Effector memory CD4-positive, alpha-beta T cell (primary cell): ENCODE measurements around the gene HOXC10.

Experiments
- DNase-seq, 3 donors: peaks; one replicate each; pipeline ENCODE4 v3.0.0-alpha.2; 2020
- H3K27ac ChIP-seq: 2 replicates; pipeline ENCODE4 v1.7.0; 2013; ENCODE audit warnings: mild to moderate bottlenecking, low read length, moderate library complexity; ENCODE audit not compliant: insufficient read depth, poor library complexity, severe bottlenecking
- H3K27me3 ChIP-seq: replicated peaks from 2 replicates; pipeline ENCODE4 v1.7.0; 2013; ENCODE audit warnings: mild to moderate bottlenecking, low read length; ENCODE audit not compliant: insufficient read depth, control insufficient read depth, poor library complexity, severe bottlenecking
- H3K36me3 ChIP-seq: 2 replicates; pipeline ENCODE4 v1.7.0; 2013; ENCODE audit warnings: mild to moderate bottlenecking, low read length, moderate library complexity; ENCODE audit not compliant: control insufficient read depth, insufficient read depth
- H3K4me1 ChIP-seq: 2 replicates; pipeline ENCODE4 v1.7.0; 2013; ENCODE audit warnings: low read length, mild to moderate bottlenecking; ENCODE audit not compliant: control insufficient read depth, insufficient read depth, poor library complexity, severe bottlenecking
- H3K4me3 ChIP-seq: 2 replicates; pipeline ENCODE4 v1.7.0; 2013; ENCODE audit warnings: low read length, low read depth, mild to moderate bottlenecking; ENCODE audit not compliant: insufficient read depth, poor library complexity, severe bottlenecking
- H3K9me3 ChIP-seq: 2 replicates; pipeline ENCODE4 v1.7.0; 2013; ENCODE audit warnings: mild to moderate bottlenecking, low read length, moderate library complexity; ENCODE audit not compliant: control insufficient read depth

HOXC10 gene

DNA sequence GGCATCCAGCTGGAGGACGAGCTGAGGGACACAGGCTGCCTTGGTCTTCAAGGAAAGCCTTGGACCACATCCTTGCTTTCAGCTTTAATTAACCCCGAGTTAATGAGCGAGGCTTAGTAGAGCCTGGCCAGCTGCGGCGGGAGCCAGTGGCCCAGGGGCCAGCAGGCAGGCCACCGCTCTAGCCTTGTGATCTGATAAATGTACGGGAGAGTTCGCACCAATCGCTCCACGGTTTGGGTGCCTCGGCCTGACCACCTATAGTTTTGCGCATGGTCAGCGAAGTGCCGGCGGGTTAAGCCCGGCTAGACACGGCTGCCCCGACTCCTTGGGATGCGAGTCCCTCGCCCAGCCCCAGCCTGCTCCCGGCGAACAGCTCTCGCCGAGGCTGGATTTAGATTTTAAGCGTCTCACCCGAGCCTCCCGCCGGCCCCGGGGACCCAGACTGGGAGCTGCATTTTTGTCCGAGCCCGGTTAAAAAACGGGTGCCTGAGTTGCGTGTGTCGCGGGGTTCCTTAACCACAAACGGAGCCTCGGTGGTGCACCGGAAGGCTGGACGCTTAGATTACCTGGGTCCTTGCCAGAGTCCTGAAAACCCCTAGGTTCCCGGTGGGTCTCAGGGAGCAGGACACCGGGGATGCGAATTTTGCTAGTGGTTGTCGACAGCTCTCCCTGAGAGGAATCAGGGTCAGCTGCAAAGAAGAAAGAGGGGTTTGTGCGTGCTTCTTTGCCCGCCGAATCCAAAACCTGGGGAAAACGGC, 33.2 kb upstream of the HOXC10 start:
- Histone ChIP-seq H3K4me3 (no peak overlapping the region), H3K9me3 (peaks cover 3% of the 10 kb centered on the region), H3K27ac (no peak overlapping the region), H3K27me3 (peaks cover 98% of the 10 kb centered on the region), H3K4me1 (peaks cover 12% of the 10 kb centered on the region), H3K36me3 (no peaks in the 10 kb centered on the region)
- DNase-seq = no peak

DNA sequence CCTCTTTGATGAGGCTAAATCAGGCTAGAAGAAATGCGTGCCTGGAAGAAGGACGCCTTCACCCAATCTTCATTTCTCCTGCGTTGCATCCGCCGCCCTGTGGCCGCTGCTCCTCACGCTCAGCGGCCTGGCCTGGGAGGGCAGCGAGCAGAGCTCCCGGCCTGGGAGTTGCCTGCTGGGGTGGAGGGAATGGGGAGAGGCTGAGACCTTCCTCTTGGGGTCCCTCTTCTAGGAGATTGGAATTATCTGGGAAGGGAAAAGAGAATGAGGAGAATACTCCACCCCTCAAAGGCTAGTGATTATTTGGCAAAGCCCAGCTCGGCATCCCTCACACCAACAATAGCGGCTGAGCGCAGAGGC, 32.6 kb upstream of the HOXC10 start:
- peaks cover 3% of the 10 kb centered on the region for H3K9me3 ChIP-seq
- no peak for DNase-seq
- H3K36me3 ChIP-seq = no peaks in the 10 kb centered on the region
- H3K4me3 ChIP-seq = no peak overlapping the region
- no peak overlapping the region for H3K27ac ChIP-seq
- H3K4me1 ChIP-seq = peaks cover 12% of the 10 kb centered on the region
- H3K27me3 ChIP-seq = peaks cover 98% of the 10 kb centered on the region

DNA sequence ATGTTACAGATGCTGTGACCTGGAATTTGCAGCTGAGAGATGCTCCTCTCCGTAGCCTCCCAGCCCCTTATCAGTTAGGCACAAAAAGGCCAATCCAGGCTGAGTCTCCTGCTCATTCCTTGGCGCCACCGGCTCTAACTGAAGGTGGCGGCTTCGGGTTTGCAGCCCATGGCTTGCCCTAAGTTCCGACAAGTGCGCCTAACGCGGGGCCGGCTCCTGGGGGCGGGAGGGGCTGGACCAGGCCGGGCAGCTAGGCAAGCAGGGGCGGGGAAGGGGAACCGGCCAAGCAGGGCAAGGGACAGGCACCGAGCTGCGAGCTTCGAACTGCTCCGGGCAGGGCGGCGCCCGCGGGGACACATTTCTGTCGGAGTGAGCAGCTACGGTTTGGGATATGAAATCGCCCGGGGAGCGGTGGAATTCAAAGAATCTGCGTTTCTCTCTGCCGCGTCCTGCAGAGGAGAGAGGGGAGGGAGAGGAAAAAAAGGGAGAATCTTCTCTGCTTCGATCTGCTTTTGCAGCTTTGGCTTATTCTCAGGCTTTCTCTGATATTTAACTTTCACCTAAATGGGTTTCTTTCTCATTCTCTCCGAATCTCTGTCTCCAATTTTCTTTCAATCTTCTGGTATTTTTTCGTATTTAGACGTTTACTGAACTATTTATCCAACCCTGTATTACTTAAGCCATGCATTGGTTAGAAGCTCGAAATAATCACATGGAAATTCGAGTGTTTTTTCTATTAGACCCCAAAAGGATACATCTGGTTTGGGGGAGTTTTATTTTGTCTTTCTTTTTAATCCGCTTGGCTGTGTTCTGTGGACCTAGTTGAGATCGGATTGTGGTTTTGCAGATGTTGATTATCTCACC, 31.8 kb upstream of the HOXC10 start:
- no peak overlapping the region for H3K4me3 ChIP-seq
- no peak for DNase-seq
- H3K4me1 ChIP-seq = peaks cover 12% of the 10 kb centered on the region
- peaks cover 96% of the 10 kb centered on the region for H3K27me3 ChIP-seq
- H3K9me3 ChIP-seq = peaks cover 3% of the 10 kb centered on the region
- no peak overlapping the region for H3K27ac ChIP-seq
- no peaks in the 10 kb centered on the region for H3K36me3 ChIP-seq

DNA sequence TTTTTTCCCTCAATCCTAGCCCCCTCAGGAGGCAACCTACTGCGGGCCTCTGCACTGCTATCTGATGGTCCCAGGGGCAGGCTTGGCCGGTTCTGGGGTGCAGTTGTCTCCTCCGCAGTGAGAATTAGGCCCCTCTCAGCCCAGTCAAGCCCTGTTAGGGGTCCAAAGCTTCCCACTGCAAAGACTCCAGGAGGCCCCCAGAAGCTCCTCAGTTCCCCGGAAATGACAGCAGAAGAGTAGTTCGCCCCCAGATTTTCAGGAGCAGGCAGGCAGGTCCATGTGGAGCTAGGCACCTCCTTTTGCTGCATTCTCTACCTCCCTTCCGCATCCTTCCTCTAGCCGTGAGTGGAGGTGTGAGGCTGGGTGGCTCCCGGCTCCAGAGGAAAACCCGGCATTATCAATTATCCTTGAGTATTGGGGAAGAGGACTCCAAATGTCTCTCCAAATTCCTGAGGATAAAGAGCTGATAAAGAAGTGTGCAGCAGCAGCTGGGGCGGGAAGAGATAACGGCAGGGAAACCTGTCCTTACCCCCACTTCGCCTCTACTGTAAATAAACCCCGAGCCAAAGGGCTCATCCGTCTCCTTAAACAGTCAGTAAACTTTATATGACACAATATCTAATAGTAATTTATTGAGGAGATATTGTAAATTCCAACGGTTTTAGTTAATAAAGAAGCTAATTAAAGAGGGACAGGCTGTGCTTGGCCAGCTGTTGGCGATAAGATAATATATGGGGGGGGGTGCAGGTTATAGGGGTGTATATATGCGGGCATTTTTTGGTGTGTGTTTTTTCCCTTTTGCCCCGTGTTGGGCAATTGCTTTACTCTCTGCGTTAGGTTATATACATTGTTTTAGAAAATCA, 30.9 kb upstream of the HOXC10 start:
- Histone ChIP-seq H3K36me3 (no peaks in the 10 kb centered on the region), H3K27me3 (peaks cover 91% of the 10 kb centered on the region), H3K4me1 (peaks cover 12% of the 10 kb centered on the region), H3K27ac (no peak overlapping the region), H3K4me3 (no peak overlapping the region), H3K9me3 (peaks cover 3% of the 10 kb centered on the region)
- DNase-seq = no peak

DNA sequence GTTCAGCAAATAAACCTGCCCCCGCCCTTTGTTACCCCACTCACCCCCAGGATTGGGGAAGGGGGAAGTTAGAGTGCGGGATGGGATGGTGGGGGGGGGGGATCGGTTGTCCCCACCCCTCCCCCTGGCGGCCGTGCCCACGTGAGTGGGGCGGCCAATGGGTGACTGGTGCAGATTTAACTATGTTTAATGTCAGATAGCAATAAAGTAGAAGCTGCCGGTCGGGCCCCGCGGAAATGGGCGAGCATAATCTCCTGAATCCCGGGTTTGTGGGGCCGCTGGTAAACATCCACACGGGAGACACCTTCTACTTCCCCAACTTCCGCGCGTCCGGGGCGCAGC, 30.3 kb upstream of the HOXC10 start, which contains the start of gene HOXC12:
Gene HOXC12 (plus strand): TSS at position 210 of the 342 bp plus-strand sequence. CDS start 27 bp downstream, at position 237.
- peaks cover 3% of the 10 kb centered on the region for H3K9me3 ChIP-seq
- H3K27me3 ChIP-seq = peaks cover 91% of the 10 kb centered on the region
- H3K4me1 ChIP-seq = peaks cover 12% of the 10 kb centered on the region
- DNase-seq = no peak
- H3K36me3 ChIP-seq = no peaks in the 10 kb centered on the region
- H3K4me3 ChIP-seq = no peak within 1 kb of the TSS
- H3K27ac ChIP-seq = no peak within 1 kb of the TSS

DNA sequence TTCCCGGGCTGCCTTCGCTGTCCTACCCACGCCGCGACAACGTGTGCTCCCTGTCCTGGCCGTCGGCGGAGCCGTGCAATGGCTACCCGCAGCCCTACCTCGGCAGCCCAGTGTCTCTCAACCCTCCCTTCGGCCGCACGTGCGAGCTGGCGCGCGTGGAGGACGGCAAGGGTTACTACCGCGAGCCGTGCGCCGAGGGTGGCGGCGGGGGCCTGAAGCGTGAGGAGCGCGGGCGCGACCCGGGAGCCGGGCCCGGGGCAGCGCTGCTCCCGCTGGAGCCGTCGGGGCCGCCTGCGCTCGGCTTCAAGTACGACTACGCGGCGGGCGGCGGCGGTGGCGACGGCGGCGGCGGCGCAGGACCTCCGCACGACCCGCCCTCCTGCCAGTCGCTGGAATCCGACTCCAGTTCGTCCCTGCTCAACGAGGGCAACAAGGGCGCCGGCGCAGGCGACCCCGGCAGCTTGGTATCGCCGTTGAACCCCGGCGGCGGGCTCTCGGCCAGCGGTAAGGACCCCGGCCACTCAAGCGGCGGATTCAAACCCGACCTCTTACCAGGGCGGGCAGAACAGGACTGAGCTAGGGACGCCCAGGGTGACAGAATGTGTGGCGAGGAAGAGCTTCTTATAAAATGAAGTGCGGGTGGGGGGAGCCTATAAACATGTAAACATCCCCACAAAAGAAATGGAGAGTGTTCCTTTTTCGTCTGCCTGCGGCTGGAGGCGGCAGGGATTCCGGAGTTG, 29.7 kb upstream of the HOXC10 start:
- H3K4me1 ChIP-seq = peaks cover 12% of the 10 kb centered on the region
- H3K27ac ChIP-seq = no peak overlapping the region
- no peak overlapping the region for H3K4me3 ChIP-seq
- no peak for DNase-seq
- peaks cover 91% of the 10 kb centered on the region for H3K27me3 ChIP-seq
- H3K9me3 ChIP-seq = peaks cover 3% of the 10 kb centered on the region
- no peaks in the 10 kb centered on the region for H3K36me3 ChIP-seq

DNA sequence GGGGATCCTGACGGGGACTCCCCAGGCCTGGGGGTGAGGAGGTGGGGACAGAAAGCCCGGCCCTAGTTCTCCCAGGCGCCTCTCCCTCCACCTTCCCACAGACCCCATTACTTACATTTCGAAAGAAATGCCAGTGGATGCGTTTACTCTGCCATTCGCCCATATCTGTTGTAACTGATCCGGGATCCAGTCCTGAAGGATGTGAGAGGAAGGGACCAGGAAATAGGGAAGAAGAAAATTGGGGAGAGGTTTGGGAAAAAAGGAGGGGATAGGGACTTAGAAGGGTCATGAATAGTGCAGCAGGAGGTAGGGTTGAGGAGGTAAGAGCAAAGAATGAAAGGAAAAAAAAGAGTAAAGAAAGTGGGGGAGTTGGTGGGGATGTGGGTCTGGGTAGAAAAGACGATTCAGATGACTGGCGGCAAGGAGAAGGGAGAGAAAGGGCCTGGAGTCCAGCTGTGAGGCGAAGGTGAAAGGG, 29.1 kb upstream of the HOXC10 start:
- peaks cover 91% of the 10 kb centered on the region for H3K27me3 ChIP-seq
- no peaks in the 10 kb centered on the region for H3K36me3 ChIP-seq
- DNase-seq = no peak
- H3K4me3 ChIP-seq = no peak overlapping the region
- H3K27ac ChIP-seq = no peak overlapping the region
- H3K9me3 ChIP-seq = peaks cover 3% of the 10 kb centered on the region
- peaks cover 12% of the 10 kb centered on the region for H3K4me1 ChIP-seq

DNA sequence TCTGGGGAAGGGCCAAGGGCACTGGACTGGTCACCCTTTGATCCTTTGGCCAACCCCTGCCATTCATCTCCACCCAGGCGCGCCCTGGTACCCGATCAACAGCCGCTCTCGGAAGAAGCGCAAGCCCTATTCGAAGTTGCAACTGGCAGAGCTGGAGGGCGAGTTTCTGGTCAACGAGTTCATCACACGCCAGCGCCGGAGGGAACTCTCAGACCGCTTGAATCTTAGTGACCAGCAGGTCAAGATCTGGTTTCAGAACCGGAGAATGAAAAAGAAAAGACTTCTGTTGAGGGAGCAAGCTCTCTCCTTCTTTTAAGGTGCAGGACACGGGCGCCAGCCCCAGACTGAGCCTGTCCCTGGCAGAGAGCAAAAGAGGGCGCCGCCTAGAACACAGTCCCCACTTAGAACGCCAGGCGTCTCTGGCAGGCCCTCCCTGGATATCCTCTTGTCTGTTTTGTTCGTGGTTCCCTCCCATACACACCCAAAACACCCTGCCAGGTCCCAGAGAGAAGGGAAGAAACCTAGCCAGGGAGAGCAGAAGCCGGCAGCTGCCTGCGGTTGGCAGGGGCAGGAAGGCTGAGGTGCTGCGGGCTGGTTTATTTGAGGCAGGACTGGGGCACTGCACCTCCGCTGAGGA, 28.6 kb upstream of the HOXC10 start:
- Histone ChIP-seq H3K9me3 (peaks cover 3% of the 10 kb centered on the region), H3K27ac (no peak overlapping the region), H3K36me3 (no peaks in the 10 kb centered on the region), H3K27me3 (peaks cover 88% of the 10 kb centered on the region), H3K4me3 (no peak overlapping the region), H3K4me1 (peaks cover 12% of the 10 kb centered on the region)
- DNase-seq = no peak
